Osteocyte (in vitro differentiated cells): ENCODE measurements around the gene AP3S1. TPM values are rescaled to one million over a fixed set of nuclear protein-coding genes. Genes with fewer than 3 reads are reported as not detected.
"Not testable (repeated sequence)": the region's sequence is repeated elsewhere in the genome, so short reads cannot be mapped to it uniquely, and the experiment has no call there.

ENCODE experiments used
- DNase-seq: peaks from one replicate; pipeline ENCODE4 v3.0.0; 2021; ENCODE audit warnings: mixed read lengths; ENCODE audit not compliant: unreplicated experiment; ENCODE audit errors: extremely low spot score
- H3K27ac Mint-ChIP-seq: one replicate; pipeline ENCODE4 v1.8.0; 2021; ENCODE audit warnings: mild to moderate bottlenecking, mixed read lengths; ENCODE audit not compliant: unreplicated experiment
- H3K27me3 Mint-ChIP-seq: one replicate; pipeline ENCODE4 v1.8.0; 2021; ENCODE audit warnings: mixed read lengths; ENCODE audit not compliant: unreplicated experiment
- H3K36me3 Mint-ChIP-seq: one replicate; pipeline ENCODE4 v1.8.0; 2021; ENCODE audit warnings: mixed read lengths; ENCODE audit not compliant: unreplicated experiment
- H3K4me1 Mint-ChIP-seq: one replicate; pipeline ENCODE4 v1.8.0; 2021; ENCODE audit warnings: mixed read lengths; ENCODE audit not compliant: unreplicated experiment
- H3K4me3 Mint-ChIP-seq: one replicate; pipeline ENCODE4 v1.8.0; 2021; ENCODE audit warnings: mild to moderate bottlenecking, moderate library complexity, mixed read lengths; ENCODE audit not compliant: unreplicated experiment
- H3K9me3 Mint-ChIP-seq: one replicate; pipeline ENCODE4 v1.8.0; 2021; ENCODE audit warnings: mixed read lengths; ENCODE audit not compliant: unreplicated experiment
- CTCF ChIP-seq: fragments of 200-600 bp; sonication (generic); IDR thresholded peaks from 2 replicates; pipeline ENCODE4 v1.5.0; 2021; ENCODE audit warnings: antibody characterized with exemption, mild to moderate bottlenecking, moderate library complexity
- total RNA-seq: library from RNA; stranded (reverse); gene quantifications from 2 replicates; pipeline ENCODE4 v1.2.1, GENCODE V29; 2021

The AP3S1 gene
- total RNA-seq, 1 donor from 2014 or later, result 102 TPM

- no peaks in the 10 kb centered on the region for H3K9me3 Mint-ChIP-seq
- DNase-seq, result no peak
- TF ChIP-seq CTCF, result no peak
- no peaks in the 10 kb centered on the region for H3K27me3 Mint-ChIP-seq
- H3K4me1 Mint-ChIP-seq, result peaks cover 2% of the 10 kb centered on the region
- H3K27ac Mint-ChIP-seq, result no peak overlapping the region
- no peak overlapping the region for H3K4me3 Mint-ChIP-seq
- peaks cover 6% of the 10 kb centered on the region for H3K36me3 Mint-ChIP-seq
Observed at GRCh38 chr5:115920171-115920725, 78.5 kb downstream of the AP3S1 start.

- H3K4me1 Mint-ChIP-seq, H3K4me3 Mint-ChIP-seq, H3K36me3 Mint-ChIP-seq, DNase-seq, H3K27me3 Mint-ChIP-seq, H3K9me3 Mint-ChIP-seq, H3K27ac Mint-ChIP-seq: not testable (repeated sequence)
Observed at GRCh38 chr5:115928578-115929407, 87.1 kb downstream of the AP3S1 start.

- not testable (repeated sequence) for H3K4me3 Mint-ChIP-seq, H3K9me3 Mint-ChIP-seq, DNase-seq, H3K27me3 Mint-ChIP-seq, H3K4me1 Mint-ChIP-seq, H3K36me3 Mint-ChIP-seq, H3K27ac Mint-ChIP-seq
Observed at GRCh38 chr5:115930171-115930570, 88.4 kb downstream of the AP3S1 start.

- no peaks in the 10 kb centered on the region for H3K36me3 Mint-ChIP-seq
Observed at GRCh38 chr5:115930630-115931337, 89.0 kb downstream of the AP3S1 start.

GRCh38 chr5:115932991-115933390 lies 91.3 kb downstream of the AP3S1 start:
- no peak for DNase-seq
- Mint-ChIP-seq H3K27ac (no peak overlapping the region), H3K9me3 (no peaks in the 10 kb centered on the region), H3K27me3 (no peaks in the 10 kb centered on the region), H3K4me1 (no peaks in the 10 kb centered on the region), H3K36me3 (no peaks in the 10 kb centered on the region), H3K4me3 (no peak overlapping the region)
- no peak for TF ChIP-seq CTCF

More at GRCh38 chr5:115930630-115931337, 89.0 kb downstream of the AP3S1 start:
- Mint-ChIP-seq H3K4me3 (no peak overlapping the region), H3K4me1 (no peaks in the 10 kb centered on the region), H3K27me3 (no peaks in the 10 kb centered on the region), H3K27ac (no peak overlapping the region), H3K9me3 (no peaks in the 10 kb centered on the region)
- TF ChIP-seq CTCF, result no peak
- no peak for DNase-seq
